GM21423 (cell line): ENCODE data around the gene COMMD4.

Experiments
- ATAC-seq: cut with Tn5 transposase; IDR thresholded peaks from one replicate; pipeline ENCODE4 v1.9.1; 2021; ENCODE audit warnings: mild to moderate bottlenecking, moderate library complexity; ENCODE audit not compliant: unreplicated experiment

COMMD4 gene

GRCh38 chr15:75355369-75355768 is 19.5 kb downstream of the COMMD4 start:
- no peak for ATAC-seq

- ATAC-seq: no peak
These were observed 20.1 kb downstream of the COMMD4 start for GRCh38 chr15:75356006-75356405.

GRCh38 chr15:75356517-75356916 is 20.7 kb downstream of the COMMD4 start:
- no peak for ATAC-seq

- ATAC-seq: no peak
These were observed 22.3 kb downstream of the COMMD4 start for GRCh38 chr15:75357976-75358673.

GRCh38 chr15:75358771-75359536 is 23.1 kb downstream of the COMMD4 start:
- no peak for ATAC-seq

GRCh38 chr15:75359537-75360250 is 23.8 kb downstream of the COMMD4 start:
- no peak for ATAC-seq

GRCh38 chr15:75360391-75360790 is 24.5 kb downstream of the COMMD4 start:
- ATAC-seq: no peak

GRCh38 chr15:75360856-75361255 is 25.0 kb downstream of the COMMD4 start:
- no peak for ATAC-seq

GRCh38 chr15:75361361-75361988 is 25.6 kb downstream of the COMMD4 start:
- ATAC-seq: no peak

GRCh38 chr15:75361989-75362641 is 26.3 kb downstream of the COMMD4 start:
- ATAC-seq: no peak

- no peak for ATAC-seq
These were observed 26.9 kb downstream of the COMMD4 start for GRCh38 chr15:75362642-75363249.

GRCh38 chr15:75363786-75364185 is 27.9 kb downstream of the COMMD4 start:
- ATAC-seq: no peak

GRCh38 chr15:75364881-75365280 is 29.0 kb downstream of the COMMD4 start:
- no peak for ATAC-seq

- ATAC-seq: no peak
These were observed 30.3 kb downstream of the COMMD4 start for GRCh38 chr15:75366163-75366562.

- no peak for ATAC-seq
These were observed 31.1 kb downstream of the COMMD4 start for GRCh38 chr15:75367006-75367405.

GRCh38 chr15:75367406-75367912 is 31.6 kb downstream of the COMMD4 start:
- ATAC-seq: no peak

GRCh38 chr15:75367913-75368688 is 32.2 kb downstream of the COMMD4 start, which contains the start of gene MAN2C1:
TSS of gene MAN2C1 (minus strand) at chr15:75368607. CDS start at chr15:75368583, 24 bp downstream.
- ATAC-seq: peak; percentile 89

GRCh38 chr15:75368689-75369239 is 32.9 kb downstream of the COMMD4 start:
- ATAC-seq: peak; percentile 6
